GM20431 (cell line): ENCODE results near the gene YIPF5.

Source experiments
- in situ Hi-C: fragments of 300-500 bp; cut with MseI, MboI; formaldehyde crosslinking; loops from one replicate; pipeline ENCODE4 v1.15.0; 2020; ENCODE audit warnings: low sequenced_read_pairs; ENCODE audit not compliant: unreplicated experiment

Gene YIPF5

DNA sequence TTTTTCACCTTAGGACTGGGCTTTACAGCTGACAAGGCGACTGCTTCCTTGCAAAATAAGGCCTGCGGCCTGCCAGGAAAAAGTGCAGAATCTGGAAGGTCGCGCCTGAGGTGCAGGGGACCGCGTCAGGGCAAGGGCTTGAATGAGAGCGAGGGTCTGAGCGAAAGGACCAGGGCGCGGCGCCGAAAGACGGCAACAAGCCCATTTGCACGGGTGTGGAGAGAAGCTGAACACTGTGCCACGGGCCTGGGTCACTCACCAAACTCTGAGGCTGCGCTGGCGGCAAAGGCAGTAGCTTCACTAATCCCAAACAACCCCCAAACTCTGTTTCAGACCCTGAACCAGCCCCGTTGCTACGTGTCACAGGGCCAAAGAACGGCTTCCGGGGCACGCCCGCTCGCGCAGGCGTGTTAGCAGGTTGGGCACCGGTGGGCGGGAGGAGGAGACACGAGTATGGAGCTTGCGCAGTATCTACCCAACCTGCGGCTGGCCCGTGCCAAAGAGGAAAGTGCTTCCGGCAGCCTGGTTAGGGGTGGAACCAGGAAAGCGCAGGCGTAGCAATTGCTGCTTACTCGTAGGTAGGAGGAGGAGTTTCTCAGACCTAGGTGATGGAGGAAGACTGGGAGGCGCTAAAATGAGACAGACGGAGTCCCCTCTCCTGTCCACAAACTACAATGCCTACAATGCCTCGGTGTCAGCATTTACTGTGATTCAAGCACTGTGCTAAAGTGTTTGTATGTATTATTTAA lies at the start of gene YIPF5, which contains the start of gene KCTD16:
YIPF5 (minus strand) TSS at position 384 of the 749 bp plus-strand sequence. CDS start 704 bp downstream, outside the sequence.
KCTD16 (plus strand) TSS at position 598 of the 749 bp plus-strand sequence.
- in situ Hi-C loops: no loop called here

DNA sequence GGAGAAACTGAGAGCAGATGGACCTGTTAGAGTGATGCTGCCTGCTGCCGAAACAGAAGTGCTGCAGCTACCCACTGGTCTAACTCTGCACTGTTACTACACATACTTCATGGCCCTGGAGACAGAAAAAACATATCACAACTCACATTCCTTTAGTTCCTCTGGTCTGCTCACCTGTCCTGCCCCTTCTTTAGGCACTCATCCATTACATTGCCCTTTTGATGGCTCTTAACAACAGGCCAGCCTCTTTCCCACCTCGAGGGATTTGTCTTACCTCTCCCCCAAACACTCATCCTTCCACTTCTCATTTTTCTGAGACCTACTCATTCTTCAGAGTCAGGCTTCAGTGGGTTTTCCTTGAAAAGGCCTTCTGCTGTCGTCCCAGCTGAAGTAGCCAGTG lies 49.4 kb upstream of the YIPF5 start:
- in situ Hi-C loops: loop anchor here (25.0 kb wide), 1 partner anchor 1017 kb away; no protein-coding TSS in a partner anchor

GRCh38 chr5:144210655-144211054 lies 40.2 kb upstream of the YIPF5 start:
- in situ Hi-C loops: loop anchor here (25.0 kb wide), 1 partner anchor 1027 kb away; no protein-coding TSS in a partner anchor

GRCh38 chr5:144209361-144209760 lies 38.9 kb upstream of the YIPF5 start:
- in situ Hi-C loops: loop anchor here (25.0 kb wide), 1 partner anchor 1028 kb away; no protein-coding TSS in a partner anchor

DNA sequence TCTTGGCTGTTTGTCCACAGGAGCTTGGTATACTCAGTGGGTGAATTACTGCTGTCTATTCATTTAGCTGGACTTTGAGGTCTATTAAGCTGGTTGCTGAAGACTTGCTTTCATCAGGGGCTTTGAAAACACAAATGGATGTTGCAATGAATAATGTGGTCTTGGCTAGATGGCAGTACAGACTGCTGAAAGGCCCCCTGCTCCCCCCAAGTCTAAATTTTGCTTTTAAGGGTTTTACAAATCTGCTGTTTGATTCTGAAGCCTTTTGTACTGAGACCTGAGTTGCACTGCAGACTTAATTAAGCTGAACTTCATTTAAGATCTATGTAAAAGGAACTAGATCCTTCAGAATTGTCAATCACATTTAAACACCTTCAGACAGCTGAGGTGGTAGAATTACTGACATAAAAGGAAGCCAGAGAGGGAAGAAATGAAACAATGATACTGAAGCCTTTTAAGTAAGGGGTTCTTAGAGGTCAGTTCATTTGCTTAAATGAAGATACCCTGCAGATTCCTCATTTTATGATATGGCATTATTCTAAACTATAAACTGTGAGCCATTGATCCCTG lies 37.5 kb upstream of the YIPF5 start:
- in situ Hi-C loops: loop anchor here (25.0 kb wide), 1 partner anchor 1029 kb away; no protein-coding TSS in a partner anchor

DNA sequence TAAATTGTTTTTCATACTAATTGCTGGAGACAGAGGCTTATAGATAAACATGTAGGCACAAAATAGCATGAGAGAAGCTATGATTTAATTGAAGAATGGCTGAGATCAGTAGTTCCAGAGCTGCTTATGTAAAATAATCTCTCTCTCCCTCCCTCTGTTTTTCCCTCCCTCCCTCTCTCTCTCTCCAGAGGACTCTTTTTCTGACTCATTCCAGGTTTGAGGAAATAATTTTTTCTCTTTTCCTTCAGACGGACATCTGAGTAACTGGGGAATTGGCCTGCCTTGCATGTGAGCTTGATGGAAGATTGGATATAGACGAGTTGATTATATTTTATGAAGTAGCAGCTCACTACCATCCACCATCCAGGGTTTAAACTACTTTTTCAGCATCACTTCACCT lies 35.7 kb upstream of the YIPF5 start:
- in situ Hi-C loops: loop anchor here (25.0 kb wide), 1 partner anchor 1031 kb away; no protein-coding TSS in a partner anchor

- in situ Hi-C loops: loop anchor here (25.0 kb wide), 1 partner anchor 1032 kb away; no protein-coding TSS in a partner anchor
Measured at GRCh38 chr5:144205141-144205551, 34.7 kb upstream of the YIPF5 start.

DNA sequence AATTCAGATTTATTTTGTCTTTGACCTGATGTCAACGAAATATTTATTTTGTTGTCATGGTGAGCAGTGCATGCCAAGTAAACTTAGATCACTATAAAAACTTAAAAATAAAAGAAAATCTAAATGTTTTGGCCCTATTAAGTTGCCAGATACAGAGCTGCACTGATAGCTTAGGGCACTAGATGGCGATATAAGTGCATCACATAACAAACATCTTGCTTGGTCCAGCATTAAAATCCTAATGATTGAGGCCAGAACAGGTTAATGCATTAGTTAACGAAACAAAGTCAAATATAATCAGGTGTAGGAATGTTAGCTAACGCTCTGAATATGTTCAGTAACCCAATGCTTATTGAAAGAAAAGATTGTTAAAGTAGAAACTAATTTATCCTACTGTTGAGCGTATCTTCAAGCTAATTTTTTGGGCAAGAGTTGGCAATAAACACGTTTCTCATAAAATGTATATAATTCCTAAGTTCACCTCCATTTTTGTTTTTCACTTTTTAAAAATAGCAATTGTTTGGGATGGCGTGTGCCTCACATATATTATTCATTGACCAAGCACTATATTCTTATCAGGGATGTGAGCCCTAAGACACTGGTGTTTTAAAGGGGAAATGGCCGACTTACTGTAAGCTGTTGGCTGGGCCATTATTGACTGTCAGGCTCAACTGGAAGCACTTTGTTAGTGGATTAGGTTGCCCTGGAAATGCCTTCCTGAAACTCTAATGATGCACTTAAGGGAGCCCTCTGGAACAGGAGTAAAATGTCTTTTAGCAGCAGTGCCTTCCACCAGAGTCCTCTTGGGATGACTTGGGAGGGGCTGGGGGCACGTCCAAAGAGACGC lies 33.5 kb upstream of the YIPF5 start:
- in situ Hi-C loops: loop anchor here (25.0 kb wide), 1 partner anchor 1033 kb away; no protein-coding TSS in a partner anchor

- in situ Hi-C loops: loop anchor here (25.0 kb wide), 1 partner anchor 1035 kb away; no protein-coding TSS in a partner anchor
Measured at GRCh38 chr5:144202726-144203125, 32.3 kb upstream of the YIPF5 start.

DNA sequence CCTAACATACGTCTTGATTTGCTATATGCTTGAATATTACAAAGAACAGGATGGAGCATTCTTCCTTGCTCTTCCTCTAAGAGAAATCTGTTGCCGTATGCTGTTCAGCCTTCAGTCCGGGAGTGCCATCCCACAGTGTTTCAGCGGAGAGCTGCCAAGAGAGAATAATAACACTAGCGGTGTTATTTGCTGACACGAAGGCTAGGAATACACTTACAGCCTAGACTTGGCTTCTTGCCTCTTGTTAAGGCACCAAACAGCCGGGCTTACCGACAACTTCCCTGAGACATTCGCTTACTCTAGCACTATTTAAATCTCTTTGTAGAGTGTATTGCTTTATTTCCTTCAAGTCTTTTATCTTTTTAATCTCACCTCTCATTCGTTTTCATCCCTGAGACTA lies 31.6 kb upstream of the YIPF5 start:
- in situ Hi-C loops: loop anchor here (25.0 kb wide), 1 partner anchor 1035 kb away; no protein-coding TSS in a partner anchor

DNA sequence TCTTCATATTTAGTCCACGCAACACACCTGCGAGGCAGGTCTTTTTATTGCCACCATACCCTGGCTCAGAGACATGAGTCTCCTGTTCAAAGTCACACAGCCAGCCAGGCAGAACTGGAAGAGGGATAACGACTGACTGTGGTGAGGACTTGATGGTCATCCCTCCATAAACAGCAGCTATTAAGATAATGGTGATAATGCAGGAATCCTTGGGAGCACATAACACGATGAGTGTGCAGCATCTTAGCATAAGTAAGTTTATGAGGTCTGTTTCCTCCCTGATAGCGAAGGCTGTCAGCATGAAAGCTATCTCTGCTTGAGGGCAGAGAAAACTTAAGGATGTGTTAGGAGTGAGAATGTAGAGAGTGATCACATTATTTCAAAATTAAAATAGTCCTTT lies 31.1 kb upstream of the YIPF5 start:
- in situ Hi-C loops: loop anchor here (25.0 kb wide), 1 partner anchor 1036 kb away; no protein-coding TSS in a partner anchor

DNA sequence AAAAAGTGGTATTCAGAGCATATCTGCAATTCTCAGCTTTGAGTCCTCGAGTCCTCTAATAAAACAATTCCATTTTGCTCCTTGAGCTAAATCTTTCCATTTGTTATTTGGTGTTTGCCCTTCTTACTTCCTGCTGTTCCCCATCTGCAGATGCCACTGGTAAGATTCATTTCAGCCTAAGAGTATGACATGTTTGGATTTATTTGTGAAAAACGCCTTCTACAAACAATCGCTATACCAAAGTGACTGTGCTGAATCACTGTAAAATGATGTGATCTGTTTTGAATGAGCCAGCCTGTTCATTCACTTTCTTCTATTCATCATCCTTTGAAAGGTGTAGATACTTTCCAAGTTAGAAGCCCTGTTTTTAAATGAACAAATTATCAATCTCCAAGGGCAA lies 27.9 kb upstream of the YIPF5 start:
- in situ Hi-C loops: no loop called here

GRCh38 chr5:144196612-144197011 lies 26.2 kb upstream of the YIPF5 start:
- in situ Hi-C loops: no loop called here

- in situ Hi-C loops: no loop called here
Measured at GRCh38 chr5:144195448-144195847, 25.0 kb upstream of the YIPF5 start.

GRCh38 chr5:144194144-144194543 lies 23.7 kb upstream of the YIPF5 start:
- in situ Hi-C loops: no loop called here

GRCh38 chr5:144192661-144193060 lies 22.2 kb upstream of the YIPF5 start:
- in situ Hi-C loops: no loop called here

GRCh38 chr5:144191998-144192397 lies 21.5 kb upstream of the YIPF5 start:
- in situ Hi-C loops: no loop called here

GRCh38 chr5:144191531-144191930 lies 21.1 kb upstream of the YIPF5 start:
- in situ Hi-C loops: no loop called here

DNA sequence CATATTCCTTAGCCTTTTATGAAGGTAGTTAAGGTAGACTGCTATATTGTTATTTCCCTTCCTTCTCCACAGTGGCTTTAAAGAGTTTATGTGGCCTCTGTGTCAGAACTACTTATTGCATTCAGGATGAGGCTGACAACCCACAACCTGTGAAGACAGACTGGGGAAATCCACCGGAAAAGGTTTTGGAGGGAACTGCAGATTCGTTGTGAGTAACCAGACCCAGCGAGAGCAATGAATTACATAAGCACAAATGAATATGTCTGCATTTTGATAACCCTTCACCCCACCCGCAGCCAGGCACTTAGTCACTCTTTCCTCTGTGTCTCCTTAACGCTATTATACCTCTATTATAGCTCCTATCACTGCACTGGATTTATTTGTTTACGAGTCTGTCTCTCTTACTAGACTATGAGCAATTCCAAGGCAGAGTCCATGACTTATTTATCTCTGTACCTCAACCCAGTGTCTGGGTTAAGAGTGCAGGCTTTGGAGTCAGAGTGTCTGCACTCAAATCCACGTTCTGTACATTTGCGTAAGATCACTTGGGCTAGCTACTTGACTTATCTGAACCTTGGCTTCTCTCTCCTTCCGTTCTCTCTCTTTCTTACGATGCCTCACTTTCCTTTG lies 19.5 kb upstream of the YIPF5 start:
- in situ Hi-C loops: no loop called here
